A673 (cell line): ENCODE results near the gene TRIM60.
"Not testable (repeated sequence)": the region's sequence is repeated elsewhere in the genome, so short reads cannot be mapped to it uniquely, and the experiment has no call there.

Experiments
- CTCF ChIP-seq: fragments of 300-800, 200-600 bp; sonication (generic); conservative IDR thresholded peaks from 2 replicates; pipeline ENCODE4 v1.5.1; 2017; ENCODE audit warnings: low read depth, mild to moderate bottlenecking, antibody characterized with exemption, low read length, moderate library complexity, mixed read lengths
- EZH2 ChIP-seq: fragments of 200-600 bp; sonication (generic); IDR thresholded peaks from 2 replicates; pipeline ENCODE4 v1.6.1; 2017; ENCODE audit warnings: borderline replicate concordance, low read depth, mild to moderate bottlenecking, mixed read lengths, antibody characterized with exemption, low read length; ENCODE audit not compliant: poor library complexity, severe bottlenecking

- TF ChIP-seq CTCF, EZH2: not testable (repeated sequence)
Measured at GRCh38 chr4:165073346-165073745, 41.5 kb downstream of the TRIM60 start.
